ENCODE data around the gene TMTC3.

Gene TMTC3

GRCh38 chr12:88227263-88227662 is 85.2 kb downstream of the TMTC3 start:
- no peak overlapping the region for H3K27ac ChIP-seq
- no peak for TF ChIP-seq CTCF (conservative IDR thresholded peaks at IDR 0.05)

GRCh38 chr12:88227871-88228270 is 85.8 kb downstream of the TMTC3 start:
- H3K27ac ChIP-seq, result no peak overlapping the region
- TF ChIP-seq CTCF (conservative IDR thresholded peaks at IDR 0.05), result no peak

- H3K27ac ChIP-seq, result no peak overlapping the region
- no peak for TF ChIP-seq CTCF (conservative IDR thresholded peaks at IDR 0.05)
Observed at GRCh38 chr12:88228720-88229119, 86.6 kb downstream of the TMTC3 start.

- TF ChIP-seq CTCF (conservative IDR thresholded peaks at IDR 0.05), result no peak
- no peak overlapping the region for H3K27ac ChIP-seq
Observed at GRCh38 chr12:88230271-88230670, 88.2 kb downstream of the TMTC3 start.

GRCh38 chr12:88235183-88235833 is 93.2 kb downstream of the TMTC3 start:
- no peak overlapping the region for H3K27ac ChIP-seq
- TF ChIP-seq CTCF (conservative IDR thresholded peaks at IDR 0.05), result no peak

GRCh38 chr12:88237954-88238353 is 95.8 kb downstream of the TMTC3 start:
- TF ChIP-seq CTCF (conservative IDR thresholded peaks at IDR 0.05), result no peak
- no peak overlapping the region for H3K27ac ChIP-seq

- no peak overlapping the region for H3K27ac ChIP-seq
- no peak for TF ChIP-seq CTCF (conservative IDR thresholded peaks at IDR 0.05)
Observed at GRCh38 chr12:88238406-88238805, 96.3 kb downstream of the TMTC3 start.

Measured in VCaP (cell line).